ENCODE results near the gene TIGD3.

TIGD3 gene

DNA sequence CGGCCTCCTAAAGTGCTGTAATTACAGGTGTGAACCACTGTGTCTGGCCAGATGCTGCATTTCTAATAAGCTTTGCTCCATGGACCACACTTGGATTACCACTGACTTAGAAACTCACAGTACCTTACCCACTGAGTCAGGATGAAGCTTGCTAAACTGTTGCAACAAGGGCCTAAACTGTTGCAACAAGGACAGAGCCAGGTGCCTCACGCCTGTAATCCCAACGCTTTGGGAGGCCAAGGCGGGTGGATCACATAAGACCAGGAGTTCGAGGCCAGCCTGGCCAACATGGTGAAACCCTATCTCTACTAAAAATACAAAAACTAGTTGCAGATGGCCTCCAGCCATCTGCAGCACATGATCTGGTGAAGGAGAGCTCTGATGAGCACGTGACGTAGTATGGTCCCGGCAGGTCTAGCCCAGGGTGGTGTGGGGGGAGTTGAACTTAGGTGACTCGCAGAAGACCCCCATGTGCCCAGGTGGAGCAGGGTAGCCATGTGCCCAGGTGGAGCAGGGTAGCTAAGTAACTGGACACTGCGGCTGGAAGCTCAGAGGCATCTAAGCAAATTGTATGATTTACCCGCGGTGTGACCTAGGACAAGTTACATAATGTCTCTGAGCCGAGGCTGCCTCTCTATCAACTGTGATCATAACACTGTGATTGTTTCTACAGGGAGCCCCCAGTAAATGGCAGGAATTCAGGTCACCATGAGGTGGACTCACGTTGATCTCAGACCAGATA lies 19.5 kb downstream of the TIGD3 start:
- POLR2A ChIA-PET: interaction anchor here (2.3 kb wide), 1 partner anchor 125 kb away, joined by 8 read pairs; the partner anchor contains the start of gene MALAT1
- CTCF ChIA-PET: interaction anchor here (0.8 to 2.1 kb wide), 4 partner anchors 42 to 166 kb away, joined by 3 to 10 read pairs (median 5); no protein-coding TSS in a partner anchor
- DNase-seq (ENCODE audit: extremely low spot score): no peak
- TF ChIP-seq, protein P1, sequence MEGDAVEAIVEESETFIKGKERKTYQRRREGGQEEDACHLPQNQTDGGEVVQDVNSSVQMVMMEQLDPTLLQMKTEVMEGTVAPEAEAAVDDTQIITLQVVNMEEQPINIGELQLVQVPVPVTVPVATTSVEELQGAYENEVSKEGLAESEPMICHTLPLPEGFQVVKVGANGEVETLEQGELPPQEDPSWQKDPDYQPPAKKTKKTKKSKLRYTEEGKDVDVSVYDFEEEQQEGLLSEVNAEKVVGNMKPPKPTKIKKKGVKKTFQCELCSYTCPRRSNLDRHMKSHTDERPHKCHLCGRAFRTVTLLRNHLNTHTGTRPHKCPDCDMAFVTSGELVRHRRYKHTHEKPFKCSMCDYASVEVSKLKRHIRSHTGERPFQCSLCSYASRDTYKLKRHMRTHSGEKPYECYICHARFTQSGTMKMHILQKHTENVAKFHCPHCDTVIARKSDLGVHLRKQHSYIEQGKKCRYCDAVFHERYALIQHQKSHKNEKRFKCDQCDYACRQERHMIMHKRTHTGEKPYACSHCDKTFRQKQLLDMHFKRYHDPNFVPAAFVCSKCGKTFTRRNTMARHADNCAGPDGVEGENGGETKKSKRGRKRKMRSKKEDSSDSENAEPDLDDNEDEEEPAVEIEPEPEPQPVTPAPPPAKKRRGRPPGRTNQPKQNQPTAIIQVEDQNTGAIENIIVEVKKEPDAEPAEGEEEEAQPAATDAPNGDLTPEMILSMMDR (IDR thresholded peaks at IDR 0.05; ENCODE audit: control extremely low read depth, extremely low read depth, low read depth, missing control alignments): no peak

DNA sequence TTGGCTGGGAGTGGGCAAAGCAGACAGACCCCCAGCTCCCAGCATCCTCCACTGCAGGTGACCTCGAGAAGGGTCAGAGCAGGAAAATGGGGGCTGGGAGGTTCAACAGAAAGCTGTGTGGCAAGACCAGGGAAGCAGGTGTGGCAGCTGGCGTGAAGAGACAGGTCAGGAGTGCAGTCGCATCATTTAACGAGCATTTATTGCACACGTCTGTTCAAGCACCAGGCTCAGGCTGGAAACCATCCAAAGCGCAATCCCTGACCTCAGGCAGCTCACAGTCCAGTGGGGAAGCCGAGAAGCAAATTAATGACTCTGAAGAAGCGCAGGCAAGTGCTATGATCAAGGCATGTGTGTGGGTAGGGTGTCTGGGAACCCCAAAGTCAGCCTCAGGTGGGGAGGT lies 20.5 kb downstream of the TIGD3 start:
- POLR2A ChIA-PET: interaction anchor here (2.3 kb wide), 1 partner anchor 124 kb away, joined by 8 read pairs; the partner anchor contains the start of gene MALAT1
- TF ChIP-seq, protein P1 (IDR thresholded peaks at IDR 0.05; ENCODE audit: control extremely low read depth, extremely low read depth, low read depth, missing control alignments): no peak
- DNase-seq (ENCODE audit: extremely low spot score): no peak
- CTCF ChIA-PET: interaction anchor here (0.8 to 2.1 kb wide), 4 partner anchors 9 to 165 kb away, joined by 3 to 10 read pairs (median 5); no protein-coding TSS in a partner anchor

DNA sequence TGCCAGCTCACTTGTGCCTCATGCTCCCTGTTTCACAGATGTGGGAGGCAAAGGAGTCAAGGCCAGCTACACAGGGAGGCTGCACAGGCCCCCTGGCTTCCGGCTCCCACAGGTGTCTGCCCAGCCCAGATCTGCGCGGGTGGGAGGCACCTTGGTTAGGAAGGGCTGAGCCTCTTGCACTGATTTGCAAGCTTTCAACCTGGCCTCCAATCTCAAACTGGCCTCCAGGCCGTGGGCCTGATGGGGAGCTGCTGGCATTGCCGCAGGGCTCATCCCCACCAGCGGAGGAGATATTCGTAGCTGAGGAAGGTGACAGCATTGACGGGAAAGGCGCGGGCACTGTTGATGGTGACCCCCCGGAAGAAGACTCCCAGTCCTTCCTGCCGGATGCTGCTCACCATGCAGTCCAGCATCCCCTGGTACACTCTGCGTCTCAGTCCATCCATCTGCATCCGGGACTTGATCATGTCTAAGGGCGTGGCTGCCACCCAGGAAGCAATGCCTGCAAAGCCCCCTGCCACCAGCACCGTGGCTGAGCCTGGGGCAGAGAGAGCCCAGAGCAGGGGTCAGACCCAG lies 21.7 kb downstream of the TIGD3 start:
- no peak for DNase-seq (ENCODE audit: extremely low spot score)
- ChIA-PET CTCF (interaction anchor here (0.8 to 1.4 kb wide), 3 partner anchors 9 to 136 kb away, joined by 3 read pairs; no protein-coding TSS in a partner anchor), POLR2A (interaction anchor here (0.6 to 2.3 kb wide), 4 partner anchors 68 to 132 kb away, joined by 4 to 8 read pairs (median 6); partner anchors contain the start of gene MALAT1)
- TF ChIP-seq, protein P1 (IDR thresholded peaks at IDR 0.05; ENCODE audit: control extremely low read depth, extremely low read depth, low read depth, missing control alignments): no peak

DNA sequence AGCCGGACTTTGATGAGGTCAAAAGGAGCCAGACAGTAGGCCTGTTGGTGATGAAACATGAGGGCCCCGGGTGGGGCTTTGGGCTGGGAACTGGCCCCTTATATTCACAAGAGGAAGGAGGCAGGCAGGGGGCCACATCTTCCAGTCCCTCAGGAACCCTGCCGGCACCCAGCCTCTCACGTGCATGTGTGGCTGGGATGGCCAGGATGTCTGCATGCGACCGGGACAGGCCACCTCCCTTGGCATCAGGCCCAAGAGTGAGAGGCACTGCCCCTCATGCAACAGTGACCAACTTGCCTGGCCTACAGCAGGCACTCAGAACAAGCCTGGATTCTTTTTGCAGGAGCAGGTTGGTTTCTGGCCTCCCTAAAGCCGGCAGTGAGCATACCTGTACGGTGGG lies 22.5 kb downstream of the TIGD3 start:
- POLR2A ChIA-PET: no interaction called here
- TF ChIP-seq, protein P1 (IDR thresholded peaks at IDR 0.05; ENCODE audit: control extremely low read depth, extremely low read depth, low read depth, missing control alignments): no peak
- no peak for DNase-seq (ENCODE audit: extremely low spot score)
- CTCF ChIA-PET: no interaction called here

DNA sequence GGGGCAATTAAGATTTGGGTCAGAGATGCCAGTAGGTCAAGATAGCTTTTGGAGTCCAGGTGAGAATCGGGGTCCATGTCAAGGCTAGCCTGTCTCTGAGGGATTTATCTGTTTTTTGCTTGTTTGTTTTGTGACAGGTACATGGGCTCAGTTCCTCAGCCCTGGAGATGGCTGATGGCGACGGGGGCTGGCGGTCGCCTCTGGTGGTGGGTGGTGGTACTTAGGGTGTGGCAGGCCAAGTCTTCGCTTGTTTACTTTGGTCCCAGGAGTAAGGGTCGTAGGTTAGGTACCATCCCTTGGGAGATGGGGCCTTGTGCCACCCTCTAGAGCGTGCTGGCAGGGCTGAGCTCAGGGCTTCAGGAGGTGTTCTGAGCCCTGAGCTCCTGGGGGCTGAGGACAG lies 23.2 kb downstream of the TIGD3 start:
- TF ChIP-seq, protein P1 (IDR thresholded peaks at IDR 0.05; ENCODE audit: control extremely low read depth, extremely low read depth, low read depth, missing control alignments): no peak
- DNase-seq (ENCODE audit: extremely low spot score): no peak
- POLR2A ChIA-PET: interaction anchor here (0.8 to 1.7 kb wide), 4 partner anchors 45 to 128 kb away, joined by 3 to 10 read pairs (median 6); partner anchors contain the start of genes MALAT1 and NEAT1
- CTCF ChIA-PET: interaction anchor here (0.8 to 2.5 kb wide), 7 partner anchors 7 to 129 kb away, joined by 3 to 9 read pairs (median 5); partner anchors contain the start of gene FRMD8

DNA sequence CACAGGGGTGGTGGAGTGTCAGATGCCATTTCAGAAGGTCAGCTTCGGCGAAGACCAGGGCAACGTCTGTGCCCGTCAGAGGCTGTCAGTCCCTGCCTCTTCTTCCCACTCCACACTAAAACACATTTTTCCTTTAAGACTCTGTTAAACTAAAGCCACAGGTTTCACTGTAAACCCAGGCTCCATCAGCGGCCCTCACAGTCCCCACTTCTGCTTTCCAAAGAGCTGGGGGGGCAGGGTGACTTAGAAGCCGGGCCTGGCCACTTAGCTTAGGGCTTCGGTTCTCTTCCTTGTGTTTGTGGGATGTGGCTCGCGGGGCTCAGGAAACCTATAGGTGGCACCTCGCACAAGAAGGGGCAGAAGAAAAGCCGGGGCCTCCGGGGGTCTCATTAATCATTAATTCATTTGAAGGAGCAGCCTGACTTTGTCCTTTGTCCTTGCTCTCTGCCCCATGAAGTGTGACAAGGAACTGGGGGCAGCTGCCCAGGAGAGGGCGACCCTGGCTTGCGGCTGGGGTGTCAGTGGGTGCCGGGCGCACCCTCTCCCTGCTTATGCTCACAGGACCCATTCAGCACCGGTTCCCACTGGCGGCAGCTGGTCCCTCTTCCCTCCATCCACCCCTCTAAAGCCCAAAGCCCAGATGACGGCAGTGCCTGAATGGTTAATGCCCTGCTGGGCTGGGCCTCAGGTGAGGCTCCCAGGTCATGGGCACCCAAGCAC lies 23.8 kb downstream of the TIGD3 start:
- POLR2A ChIA-PET: interaction anchor here (0.7 to 1.7 kb wide), 6 partner anchors 45 to 128 kb away, joined by 3 to 10 read pairs (median 4); partner anchors contain the start of genes MALAT1 and NEAT1
- CTCF ChIA-PET: interaction anchor here (0.8 to 2.5 kb wide), 11 partner anchors 8 to 163 kb away, joined by 3 to 9 read pairs (median 4); partner anchors contain the start of gene FRMD8

More for the DNA sequence above, 23.8 kb downstream of the TIGD3 start:
- TF ChIP-seq, protein P1 (IDR thresholded peaks at IDR 0.05; ENCODE audit: control extremely low read depth, extremely low read depth, low read depth, missing control alignments): no peak
- DNase-seq (ENCODE audit: extremely low spot score): no peak

Data from GM10248 (cell line).